ENCODE data around the gene ZNF513. TPM values are rescaled to one million over a fixed set of nuclear protein-coding genes. Genes with fewer than 3 reads are reported as not detected.
"Not testable (repeated sequence)": the region's sequence is repeated elsewhere in the genome, so short reads cannot be mapped to it uniquely, and the experiment has no call there.

ZNF513 gene, protein sequence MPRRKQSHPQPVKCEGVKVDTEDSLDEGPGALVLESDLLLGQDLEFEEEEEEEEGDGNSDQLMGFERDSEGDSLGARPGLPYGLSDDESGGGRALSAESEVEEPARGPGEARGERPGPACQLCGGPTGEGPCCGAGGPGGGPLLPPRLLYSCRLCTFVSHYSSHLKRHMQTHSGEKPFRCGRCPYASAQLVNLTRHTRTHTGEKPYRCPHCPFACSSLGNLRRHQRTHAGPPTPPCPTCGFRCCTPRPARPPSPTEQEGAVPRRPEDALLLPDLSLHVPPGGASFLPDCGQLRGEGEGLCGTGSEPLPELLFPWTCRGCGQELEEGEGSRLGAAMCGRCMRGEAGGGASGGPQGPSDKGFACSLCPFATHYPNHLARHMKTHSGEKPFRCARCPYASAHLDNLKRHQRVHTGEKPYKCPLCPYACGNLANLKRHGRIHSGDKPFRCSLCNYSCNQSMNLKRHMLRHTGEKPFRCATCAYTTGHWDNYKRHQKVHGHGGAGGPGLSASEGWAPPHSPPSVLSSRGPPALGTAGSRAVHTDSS
- 14.0 TPM for polyA plus RNA-seq (2013, experiment 1 of 2; ENCODE audit: insufficient read length)
- polyA plus RNA-seq (2013, experiment 2 of 2; ENCODE audit: insufficient read length), result 15.0 TPM

DNA sequence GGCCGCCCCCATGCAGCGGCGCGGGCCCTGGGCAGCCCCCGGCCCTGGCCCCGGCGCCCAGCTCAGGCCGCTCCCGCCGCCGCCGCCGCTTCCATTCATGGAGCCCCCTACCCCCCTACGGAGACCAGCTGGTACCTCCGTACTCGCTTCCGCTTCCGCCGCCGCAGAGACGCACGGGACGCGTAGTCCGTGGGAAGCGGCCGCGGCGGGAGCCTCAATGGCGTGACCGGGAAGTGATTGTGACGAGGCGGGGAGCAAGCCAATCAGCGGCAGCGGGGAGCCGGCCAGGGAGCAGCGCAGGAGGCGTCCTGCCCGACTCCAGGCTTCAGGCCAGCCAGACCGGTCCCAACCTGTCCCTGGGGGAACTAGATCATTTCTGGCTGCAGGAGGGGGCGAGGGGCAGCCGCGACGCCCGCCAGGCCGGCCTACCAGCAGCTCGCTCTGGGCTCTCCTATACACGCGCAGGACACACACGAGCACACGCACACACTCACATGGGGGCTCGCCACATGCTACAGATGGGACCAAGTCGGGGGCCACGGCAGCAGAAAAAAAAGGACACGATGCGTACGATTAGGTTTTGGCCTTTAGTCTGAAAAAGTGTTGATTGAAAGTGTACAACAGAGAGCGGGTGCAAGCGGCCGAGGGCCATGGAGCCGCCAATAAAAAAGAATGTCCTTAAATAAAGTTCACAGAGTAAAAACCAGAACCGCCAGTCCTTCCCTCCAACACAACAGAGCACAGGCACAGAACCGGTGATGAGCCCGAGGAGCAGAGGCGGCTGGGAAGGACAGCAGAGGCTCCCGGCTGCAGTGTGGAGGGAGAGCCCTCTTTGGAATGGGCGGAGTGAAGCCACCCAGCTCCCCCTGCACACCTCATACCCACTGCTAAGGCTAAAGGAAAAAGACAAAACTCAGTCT is at the start of gene ZNF513:
TSS of gene ZNF513 (minus strand) at position 109 of the 920 bp plus-strand sequence. CDS start 208 bp downstream, outside the sequence.
- DNase-seq, result peak; percentile 96

DNA sequence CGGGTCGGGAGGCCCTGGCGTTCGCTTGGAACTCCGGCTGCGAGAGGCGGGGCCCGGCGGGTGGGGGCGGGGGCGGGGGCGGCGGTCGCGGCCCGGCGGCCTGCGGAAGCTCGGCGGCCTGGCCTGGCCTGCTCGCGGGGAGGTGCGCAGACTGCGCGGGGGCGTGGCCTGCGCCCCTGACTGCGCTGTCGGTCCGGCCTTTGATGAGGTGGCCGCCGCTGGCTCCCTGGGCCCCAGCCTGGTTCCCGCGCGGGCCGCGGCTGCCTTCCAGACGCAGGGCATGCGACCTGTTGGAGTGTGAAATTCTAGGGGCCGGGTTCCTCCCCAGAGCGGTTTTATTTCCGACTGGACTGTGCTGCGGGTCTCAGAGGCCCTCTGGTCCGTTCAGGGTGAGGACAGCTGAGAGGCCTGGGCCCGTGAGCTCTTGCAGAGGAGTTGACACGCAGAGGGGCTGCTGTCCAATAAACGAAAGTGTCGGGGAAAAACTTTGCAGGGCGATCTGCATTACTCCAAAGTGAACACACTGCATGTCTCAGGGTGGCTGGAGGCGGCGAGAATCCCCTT is 48.5 kb upstream of the ZNF513 start:
- peak; percentile 85 for DNase-seq

DNA sequence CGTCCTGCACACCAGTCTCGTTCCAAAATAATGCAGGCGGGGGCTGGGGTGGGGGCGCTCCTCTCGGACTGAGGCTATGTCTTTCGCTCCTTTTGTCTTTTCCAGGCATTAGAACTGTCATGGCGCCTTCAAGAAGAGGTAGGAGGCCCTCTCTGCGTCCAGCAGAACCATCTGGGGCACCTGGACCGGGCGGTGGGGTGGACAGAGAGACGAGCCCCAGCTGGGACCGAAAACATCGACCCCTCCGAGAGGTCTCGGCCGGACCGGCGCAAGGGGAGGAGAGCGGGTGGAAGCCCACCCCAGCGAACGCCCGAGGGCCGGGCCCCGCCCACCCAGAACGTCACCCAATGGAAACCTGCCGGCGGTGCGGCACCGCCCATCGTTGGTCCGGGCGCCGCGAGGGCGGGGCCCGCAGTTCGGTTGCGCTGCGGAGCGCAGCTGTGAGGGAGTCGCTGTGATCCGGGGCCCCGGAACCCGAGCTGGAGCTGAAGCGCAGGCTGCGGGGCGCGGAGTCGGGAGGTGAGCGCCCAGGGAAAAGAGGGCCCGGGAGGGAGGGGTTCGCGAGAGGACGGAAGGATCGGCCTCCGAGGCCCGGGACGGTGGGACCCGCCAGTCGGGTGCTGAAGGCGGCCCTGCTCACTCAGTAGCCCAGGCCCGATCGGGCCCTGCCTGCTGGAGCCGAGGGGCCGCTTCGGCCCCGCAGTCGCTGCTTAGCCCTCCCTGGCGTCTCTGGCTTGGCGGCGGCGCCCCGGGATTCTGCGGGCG is 47.9 kb upstream of the ZNF513 start, which contains the start of gene NRBP1:
TSS of gene NRBP1 (plus strand) at position 419 of the 765 bp plus-strand sequence. CDS start 4,643 bp downstream, outside the sequence.
- DNase-seq, result peak; percentile 89

DNA sequence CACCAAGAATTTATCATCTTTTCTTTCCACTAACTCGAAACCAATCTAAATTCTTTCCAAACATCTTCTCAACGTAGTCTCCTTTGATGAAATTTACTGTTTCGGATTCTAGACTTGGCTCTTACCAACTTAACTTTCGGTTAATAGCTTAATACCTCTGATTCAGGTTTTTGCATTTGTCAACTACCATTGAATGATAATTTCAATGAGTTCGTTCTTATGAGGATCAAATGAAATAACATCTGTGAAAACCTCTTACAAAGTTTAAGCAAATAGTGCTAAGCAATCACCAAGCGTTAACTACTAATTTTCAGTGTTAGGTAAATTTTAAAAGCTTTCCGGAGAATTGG is 47.3 kb upstream of the ZNF513 start:
- no peak for DNase-seq

DNA sequence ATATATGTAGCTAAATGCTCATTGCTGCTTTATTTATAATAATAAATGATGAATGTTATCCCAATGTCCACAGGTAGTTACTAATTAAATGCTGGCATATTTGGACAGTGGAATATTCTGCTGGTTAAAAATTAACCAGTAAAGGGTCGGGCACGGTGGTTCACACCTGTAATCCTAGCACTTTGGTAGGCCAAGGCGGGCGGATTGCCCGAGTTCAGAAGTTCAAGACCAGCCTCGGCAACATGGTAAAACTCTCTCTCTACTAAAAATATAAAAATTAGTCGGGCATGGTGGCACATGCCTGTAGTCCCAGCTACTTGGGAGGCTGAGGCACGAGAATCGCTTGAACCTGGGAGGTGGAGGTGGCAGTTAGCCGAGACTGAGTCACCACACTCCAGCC is 44.5 kb upstream of the ZNF513 start:
- DNase-seq, result not testable (repeated sequence)

DNA sequence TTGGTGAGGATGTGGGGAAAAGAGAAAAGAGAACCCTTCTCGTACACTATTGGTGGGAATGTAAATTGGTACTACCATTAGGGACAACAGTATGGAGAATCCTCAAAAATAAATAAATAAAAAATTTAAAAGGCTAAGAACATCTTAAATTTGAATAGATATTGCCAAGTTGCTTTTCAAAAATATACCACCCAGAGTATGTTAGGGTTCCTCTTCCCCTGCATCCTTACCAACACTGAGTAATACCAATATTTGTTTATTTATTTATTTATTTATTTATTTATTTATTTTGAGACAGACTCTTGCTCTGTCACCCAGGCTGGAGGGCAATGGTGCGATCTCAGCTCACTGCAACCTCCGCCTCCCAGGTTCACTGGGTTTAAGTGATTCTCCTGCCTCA is 42.4 kb upstream of the ZNF513 start:
- no peak for DNase-seq

DNA sequence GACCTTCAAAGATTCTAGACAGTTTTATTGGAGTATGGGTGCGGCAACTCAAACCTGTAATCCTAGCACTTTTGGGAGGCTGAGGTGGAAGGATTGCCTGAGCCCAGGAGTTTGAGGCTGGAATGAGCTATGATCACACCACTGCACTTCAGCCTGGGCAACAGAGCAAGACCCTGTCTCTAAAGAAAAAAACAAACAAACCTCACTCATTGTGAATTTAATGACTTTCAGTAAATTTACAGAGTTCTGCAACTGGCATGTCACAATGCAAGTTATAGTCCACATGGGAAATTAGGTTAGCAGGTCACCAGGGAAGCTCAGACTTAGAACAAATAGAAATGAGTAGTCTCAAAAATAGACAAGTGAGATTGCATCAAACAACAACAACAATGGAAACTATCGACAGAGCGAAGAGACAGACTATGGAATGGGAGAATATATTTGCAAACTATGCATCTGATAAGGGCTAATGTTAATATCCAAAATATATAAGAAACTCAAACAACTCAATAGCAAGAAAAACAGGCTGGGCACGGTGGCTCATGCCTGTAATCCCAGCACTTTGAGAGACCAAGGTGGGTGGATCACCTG is 41.2 kb upstream of the ZNF513 start:
- DNase-seq, result no peak

DNA sequence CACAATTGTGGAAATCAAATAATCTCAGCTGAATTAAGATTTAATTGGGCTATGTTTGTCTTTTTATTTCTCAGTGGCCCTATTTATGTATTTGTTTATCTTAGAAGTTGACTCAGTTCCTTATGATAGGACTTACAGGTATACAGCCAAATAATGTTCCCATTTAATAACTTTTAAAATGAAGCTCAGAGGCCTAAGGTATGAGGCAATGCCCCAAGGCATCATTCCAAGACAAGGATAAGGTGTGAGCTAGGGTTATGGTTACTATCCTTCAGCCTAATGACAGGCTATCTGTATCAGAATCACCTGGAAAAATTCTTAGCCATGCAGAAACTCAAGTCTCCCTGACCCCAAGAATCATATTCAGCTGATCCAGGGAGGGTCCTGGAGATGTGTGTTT is 40.5 kb upstream of the ZNF513 start:
- DNase-seq, result no peak

DNA sequence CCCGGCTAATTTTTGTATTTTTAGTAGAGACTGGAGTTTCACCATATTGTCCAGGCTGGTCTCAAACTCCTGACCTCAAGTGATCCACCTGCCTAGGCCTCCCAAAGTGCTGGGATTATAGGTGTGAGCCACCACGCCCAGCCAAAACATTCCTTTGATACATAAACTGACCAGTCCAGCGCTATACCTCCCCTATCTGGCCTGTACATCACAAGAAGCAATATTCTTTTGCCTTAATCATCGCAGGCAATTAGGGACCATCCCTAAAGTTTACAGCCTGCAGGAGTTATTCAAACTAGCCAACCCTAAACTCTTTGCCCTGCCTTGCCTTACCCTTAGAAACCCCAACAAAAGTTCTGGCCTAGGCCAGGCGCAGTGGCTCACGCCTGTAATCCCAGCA is 35.6 kb upstream of the ZNF513 start:
- no peak for DNase-seq

DNA sequence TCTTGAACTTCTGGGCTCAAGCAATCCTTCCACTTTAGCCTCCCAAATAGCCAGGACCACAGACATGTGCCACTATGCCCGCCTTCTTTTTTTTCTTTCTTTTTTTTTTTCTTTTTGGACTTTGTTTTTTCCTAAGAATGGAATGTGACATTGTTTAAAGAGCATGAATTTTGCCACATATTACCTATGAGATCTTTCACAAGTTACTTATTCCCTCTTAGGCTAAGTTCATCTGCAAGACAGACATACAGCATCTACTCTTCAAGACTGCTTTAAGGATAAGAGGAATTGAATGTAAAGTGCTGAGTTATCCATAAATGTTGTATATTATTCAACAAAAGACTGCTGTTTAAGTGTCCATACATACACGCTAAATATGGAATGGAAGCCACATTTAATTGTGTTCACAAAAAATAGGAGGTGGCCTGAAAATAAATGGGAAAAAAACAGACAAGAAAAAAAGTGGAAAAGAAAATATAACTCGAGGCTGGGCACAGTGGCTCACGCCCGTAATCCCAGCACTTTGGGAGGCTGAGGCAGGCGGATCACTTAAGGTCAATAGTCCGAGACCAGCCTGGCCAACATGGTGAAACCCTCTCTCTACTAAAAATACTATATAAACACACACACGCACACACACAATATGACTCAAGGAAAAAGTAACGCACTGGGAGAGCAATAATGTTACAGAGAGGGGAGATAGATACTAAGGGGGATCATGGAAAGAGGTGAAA is 32.1 kb upstream of the ZNF513 start:
- no peak for DNase-seq

DNA sequence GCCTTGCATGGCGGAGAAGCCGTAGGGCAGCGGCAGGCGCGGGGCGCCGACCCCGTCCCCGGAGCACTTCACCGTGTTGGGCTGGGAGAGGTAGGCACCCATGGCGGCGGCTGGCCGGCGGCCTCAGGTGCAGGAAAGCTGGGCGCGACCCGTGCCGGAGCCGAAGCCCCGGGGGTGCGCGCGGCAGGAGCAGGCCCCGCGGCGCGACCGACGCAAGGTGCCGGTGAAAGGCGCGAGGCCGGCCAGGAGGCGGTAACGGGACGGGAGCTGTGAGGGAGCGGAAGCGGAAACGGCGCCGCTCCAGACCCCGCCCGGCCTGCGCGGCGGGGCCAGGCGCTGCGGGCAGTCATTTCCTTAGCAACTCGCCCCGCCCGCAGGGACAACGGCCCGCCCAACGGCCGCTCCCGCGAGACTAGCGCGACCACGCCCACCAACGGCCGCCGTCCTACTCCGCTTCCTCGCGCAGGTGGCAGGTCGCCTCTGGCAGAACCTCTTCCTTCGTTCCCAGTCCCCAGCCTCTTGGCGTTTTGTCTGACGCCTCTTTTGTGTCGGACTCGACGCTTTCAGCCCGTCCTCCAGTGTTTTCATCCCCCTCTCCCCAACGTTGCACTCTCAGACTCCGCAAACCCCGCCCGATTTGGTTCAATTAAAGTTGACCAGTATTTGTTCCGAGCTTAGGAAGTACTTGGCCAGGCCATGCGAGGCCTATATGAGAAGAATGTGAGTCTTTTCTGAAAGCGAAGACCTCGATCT is 29.0 kb upstream of the ZNF513 start, which contains the start of gene PPM1G:
TSS of gene PPM1G (minus strand) at position 271 of the 753 bp plus-strand sequence. CDS start at position 102, 169 bp downstream.
- DNase-seq, result peak; percentile 92

DNA sequence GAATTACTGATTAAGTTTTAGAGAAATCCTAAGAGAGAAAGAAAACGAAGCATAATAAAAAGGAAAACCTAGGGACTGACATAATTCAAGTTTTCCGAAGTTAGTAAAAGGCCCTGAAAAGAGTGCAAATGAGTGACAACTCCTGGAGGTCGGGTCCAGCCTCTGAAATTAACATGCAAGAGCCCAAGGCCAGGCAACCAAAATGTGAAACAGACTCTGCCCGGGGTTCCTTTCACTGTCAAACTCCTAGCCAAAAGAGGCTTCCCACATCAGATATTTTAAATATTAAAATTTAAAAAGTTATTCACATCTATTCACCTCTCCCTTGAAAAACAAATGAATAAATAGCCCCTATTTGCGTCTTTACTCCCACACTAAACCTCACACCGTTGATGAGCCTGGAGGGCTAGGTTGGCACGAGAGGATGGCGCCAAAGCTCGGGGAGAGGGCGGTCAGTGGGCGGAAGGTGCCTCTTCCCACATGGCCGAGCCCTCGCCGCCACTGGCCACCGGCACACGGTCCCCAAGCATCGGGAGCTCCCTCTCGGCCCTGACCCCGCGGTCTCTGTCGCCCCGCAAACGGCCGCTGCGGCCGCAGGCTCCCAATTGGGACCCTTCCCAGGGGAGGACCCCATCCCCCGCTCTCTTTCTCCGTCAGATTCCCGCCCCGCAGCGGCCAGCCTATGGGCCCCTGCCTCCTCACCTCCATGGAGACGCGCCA is 28.2 kb upstream of the ZNF513 start:
- DNase-seq, result no peak

DNA sequence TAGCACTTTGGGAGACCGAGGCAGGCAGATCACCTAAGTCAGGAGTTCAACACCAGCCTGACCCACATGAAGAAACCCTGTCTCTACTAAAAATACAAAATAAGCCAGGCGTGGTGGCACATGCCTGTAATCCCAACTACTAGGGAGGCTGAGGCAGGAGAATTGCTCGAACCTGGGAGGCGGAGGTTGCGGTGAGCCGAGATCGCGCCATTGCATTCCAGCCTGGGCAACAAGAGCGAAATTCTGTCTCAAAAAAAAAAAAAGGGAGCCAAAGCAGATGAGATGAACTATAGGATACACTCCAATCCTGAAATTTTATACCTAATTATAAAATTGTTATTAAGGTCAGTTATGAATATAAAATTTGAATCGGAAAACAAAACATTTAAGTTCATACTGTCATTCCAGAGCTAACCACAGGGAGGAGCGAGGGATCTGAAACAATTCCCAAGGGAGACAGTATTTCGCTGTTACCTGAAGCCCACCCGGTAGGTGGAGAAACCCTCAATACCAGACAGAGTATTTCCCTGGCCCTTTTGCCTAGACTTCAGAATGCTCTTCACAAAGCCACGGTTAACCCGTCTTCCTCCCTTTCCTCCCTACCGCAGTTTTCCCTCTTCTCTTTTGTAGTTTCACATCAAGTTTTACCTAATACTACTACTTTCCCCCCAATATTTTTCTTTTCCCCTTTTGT is 27.4 kb upstream of the ZNF513 start:
- DNase-seq, result peak; percentile 44

DNA sequence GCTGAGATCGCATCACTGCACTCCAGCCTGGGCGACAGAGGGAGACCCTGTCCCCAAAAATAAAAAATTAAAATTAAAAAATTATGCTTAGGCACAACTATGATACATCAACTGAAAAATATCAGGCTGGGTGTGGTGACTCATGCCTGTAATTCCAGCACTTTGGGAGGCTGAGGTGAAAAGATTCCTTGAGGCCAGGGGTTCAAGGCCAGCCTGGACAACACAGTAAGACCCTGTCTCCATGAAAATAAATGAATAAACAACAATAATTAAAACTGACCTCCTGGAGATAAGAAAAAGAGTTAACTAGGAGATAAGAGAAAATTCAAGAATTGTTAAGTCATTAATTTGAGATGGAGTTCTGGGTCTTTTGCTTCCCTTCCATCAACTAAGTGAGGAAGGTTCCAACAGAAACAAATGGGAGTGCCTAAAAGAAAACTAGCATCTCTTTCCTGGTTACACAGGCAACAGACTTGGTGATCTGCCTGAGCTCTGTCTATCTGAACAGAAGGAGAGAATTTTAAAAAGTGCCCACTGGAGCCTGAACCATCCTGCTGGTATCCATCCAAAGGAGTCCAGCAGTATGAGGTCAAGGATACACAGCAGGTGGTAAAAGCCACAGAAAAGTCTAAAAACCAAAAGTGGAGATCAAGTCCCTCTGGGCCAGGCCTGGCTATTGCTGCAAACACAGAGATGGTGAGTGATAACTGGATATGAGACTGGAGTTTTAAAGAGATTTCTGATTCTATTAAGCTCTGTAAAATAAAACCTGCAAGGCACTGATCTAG is 20.0 kb upstream of the ZNF513 start:
- peak; percentile 44 for DNase-seq

DNA sequence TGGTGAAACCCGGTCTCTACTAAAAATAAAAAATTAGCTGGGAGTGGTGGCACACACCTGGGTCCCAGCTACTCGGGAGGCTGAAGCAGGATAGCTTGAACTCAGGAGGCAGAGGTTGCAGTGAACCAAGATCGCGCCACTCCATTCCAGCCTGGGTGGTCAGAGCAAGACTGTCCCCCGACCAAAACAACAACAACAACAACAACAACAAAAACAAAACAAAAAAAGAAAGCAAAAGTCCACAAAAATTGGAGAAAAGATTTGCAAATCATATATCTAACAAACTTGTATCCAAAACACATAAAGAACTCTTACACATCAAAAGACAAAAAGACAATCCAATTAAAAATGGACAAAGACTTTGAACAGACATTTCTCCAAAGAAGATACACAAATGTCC is 18.4 kb upstream of the ZNF513 start:
- no peak for DNase-seq

DNA sequence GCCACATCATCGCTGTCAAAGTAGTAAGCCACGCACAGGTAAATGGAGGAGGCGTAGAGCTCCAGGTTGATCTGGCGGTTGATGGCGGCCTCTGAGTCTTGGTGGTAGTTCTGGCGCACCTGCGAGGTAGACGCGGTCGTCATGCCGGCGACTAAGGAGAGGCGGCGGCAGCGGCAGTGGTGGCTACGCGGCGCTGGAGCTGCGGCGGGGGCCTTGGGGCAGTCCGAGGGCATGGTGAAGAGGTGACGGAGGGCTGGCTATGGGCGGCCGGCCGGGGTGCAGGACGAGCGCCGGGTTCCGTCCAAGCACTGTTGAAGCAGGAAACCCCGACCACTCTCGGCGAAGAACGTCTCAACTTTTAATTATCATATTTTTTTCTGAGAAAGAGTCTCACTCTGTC is 12.7 kb upstream of the ZNF513 start:
- no peak for DNase-seq

DNA sequence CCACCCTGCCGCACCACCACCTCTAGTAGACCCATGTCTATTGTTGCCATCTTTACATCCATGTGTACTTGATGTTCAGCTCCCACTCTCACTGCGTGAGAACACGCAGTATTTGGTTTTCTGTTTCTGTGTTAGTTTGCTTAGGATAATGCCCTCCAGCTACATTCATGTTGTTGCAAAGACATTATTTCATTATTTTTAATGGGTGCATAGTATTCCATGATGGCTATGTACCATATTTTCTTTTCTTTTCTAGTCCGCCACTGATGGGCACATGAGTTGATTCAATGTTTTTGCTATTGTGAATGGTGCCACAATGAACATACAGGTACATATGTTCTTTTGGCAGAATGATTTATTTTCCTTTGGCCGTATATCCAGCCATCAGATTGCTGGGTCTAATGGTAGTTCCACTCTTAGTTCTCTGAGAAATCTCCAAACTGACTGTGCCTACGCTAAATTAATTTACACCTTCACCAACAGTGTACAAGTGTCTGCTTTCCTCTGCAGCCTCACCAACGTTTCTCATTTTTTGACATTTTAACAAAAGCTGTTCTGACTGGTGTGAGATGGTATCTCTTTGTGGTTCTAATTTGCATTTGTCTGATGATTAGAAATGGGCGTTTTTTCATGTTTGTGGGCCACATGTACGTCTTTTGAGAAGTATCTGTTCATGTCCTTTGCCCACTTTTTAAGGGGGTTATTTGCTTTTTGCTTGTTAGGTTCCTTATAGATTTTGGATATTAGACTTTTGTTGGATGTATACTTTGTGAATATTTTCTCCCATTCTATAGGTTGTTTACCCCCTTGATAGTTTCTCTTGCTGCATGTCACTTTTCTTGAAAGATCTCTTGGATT is 10.5 kb upstream of the ZNF513 start:
- DNase-seq, result no peak
